ENCODE measurements around the gene PRXL2A.
"Not testable (repeated sequence)": the region's sequence is repeated elsewhere in the genome, so short reads cannot be mapped to it uniquely, and the experiment has no call there.

PRXL2A gene

DNA sequence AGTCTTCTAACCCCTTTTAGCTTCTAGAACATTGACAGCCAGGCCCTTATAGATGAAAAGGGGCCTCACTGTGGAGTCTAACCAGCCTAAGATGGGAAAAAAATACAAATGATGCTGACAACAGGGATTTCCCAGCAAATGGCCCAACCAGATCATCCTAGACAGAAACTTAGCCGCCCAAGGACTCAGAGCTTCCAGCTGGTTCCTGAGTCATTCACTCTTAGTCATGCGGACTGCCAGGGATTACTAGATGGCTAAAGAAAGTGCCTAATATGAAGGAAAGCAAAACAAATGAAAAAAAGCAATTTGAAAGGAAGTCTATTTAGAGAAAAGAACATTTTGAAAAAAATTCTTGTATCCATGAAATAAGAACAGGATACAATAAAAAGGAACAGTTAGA is 69.5 kb downstream of the PRXL2A start:
- DNase-seq: no peak

DNA sequence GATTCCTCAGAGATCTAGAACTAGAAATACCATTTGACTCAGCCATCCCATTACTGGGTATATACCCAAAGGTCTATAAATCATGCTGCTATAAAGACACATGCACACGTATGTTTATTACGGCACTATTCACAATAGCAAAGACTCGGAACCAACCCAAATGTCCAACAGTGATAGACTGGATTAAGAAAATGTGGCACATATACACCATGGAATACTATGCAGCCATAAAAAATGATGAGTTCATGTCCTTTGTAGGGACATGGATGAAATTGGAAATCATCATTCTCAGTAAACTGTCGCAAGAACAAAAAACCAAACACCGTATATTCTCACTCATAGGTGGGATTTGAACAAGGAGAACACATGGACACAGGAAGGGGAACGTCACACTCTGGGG is 72.0 kb downstream of the PRXL2A start:
- not testable (repeated sequence) for DNase-seq

DNA sequence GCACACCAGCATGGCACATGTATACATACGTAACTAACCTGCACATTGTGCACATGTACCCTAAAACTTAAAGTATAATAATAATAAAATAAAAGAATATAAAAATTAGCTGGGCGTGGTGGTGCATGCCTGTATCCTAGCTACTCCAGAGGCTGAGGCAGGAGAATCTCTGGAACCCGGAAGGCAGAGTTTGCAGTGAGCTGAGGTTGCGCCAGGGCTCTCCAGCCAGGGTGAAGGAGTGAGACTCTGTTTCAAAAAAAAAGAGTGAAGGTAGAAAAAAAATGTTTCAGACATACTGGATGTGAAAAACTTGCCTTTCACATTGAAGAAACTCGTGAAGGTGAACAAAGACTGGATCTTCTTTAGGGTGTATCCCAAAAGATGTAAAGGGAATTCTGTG is 72.5 kb downstream of the PRXL2A start:
- DNase-seq: no peak

DNA sequence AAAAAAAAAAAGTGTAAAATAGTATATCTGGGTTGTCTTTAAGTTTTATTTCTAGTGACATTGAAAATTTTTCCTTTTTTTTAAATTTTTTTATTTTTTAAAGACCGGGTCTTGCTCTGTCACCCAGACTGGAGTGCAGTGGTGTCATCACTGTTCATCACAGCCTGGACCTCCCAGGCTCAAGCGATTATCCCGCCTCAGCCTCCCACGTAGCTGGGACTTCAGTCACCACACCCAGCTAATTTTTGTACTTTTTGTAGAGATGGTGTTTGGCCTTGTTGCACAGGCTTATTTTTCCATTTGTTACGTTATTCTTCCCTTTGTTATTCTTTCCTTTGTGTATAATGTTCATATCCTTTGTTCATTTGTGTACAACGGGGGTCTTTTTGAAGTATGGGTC is 75.9 kb downstream of the PRXL2A start:
- DNase-seq: no peak

DNA sequence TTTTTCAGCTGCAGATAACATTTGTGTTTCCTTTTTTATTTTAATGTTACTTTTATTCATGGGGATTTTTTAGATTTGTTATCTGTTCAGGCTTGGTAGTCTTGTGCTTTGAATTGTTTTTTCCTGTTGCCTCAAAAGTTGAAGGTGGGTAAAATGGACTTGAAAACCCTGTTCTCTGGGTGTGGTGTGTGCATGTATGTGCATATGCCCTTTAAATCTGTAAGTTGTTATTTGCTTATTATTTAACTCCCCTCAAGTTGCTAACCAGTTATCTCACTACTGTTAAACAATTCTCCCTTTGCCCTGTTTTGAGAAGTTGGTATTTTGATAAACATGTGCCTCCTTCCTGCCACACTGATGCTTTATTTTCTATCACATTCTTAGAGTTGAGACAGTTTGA is 76.3 kb downstream of the PRXL2A start:
- DNase-seq: no peak

DNA sequence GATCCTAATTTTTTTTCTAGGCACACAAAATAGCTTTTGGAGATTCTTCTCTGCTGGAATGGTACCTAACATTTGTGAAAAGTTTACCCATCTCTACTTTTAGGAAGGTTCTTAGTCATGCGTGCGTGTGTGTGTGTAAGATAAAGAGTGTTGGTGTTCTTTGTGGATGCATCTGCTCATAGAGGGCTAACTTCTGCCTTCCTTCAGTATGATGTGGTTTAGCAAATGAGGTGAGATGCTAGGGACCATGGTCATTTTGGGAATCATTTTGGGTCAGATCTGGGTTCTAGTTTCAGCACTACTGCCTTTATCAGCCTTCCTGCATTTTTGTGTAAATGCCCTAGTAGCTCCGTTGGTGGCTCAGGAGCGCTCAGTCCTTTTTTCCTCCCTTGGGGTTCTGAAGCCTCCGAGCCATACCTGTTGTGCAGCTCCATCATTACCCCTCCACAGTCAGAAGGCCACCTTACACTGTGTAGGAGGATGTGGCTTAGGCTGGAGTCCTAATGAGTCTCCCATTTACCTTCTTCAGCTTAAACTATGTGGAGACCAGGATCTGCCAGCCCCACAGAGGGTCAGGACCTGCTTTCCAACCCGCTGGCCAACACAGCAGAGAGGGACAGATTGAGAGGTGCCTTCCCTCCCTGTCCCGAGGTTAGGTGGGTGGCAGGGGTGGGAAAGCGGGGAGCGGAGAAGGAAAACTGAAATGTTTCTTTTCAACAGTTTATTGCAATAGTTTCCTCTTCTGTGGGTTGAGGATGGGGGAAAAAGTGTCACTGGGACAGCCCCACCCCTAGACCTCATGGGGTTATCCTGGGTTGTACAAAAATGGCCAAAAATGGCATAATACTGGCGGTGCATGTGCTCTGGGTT is 77.0 kb downstream of the PRXL2A start:
- DNase-seq: no peak

DNA sequence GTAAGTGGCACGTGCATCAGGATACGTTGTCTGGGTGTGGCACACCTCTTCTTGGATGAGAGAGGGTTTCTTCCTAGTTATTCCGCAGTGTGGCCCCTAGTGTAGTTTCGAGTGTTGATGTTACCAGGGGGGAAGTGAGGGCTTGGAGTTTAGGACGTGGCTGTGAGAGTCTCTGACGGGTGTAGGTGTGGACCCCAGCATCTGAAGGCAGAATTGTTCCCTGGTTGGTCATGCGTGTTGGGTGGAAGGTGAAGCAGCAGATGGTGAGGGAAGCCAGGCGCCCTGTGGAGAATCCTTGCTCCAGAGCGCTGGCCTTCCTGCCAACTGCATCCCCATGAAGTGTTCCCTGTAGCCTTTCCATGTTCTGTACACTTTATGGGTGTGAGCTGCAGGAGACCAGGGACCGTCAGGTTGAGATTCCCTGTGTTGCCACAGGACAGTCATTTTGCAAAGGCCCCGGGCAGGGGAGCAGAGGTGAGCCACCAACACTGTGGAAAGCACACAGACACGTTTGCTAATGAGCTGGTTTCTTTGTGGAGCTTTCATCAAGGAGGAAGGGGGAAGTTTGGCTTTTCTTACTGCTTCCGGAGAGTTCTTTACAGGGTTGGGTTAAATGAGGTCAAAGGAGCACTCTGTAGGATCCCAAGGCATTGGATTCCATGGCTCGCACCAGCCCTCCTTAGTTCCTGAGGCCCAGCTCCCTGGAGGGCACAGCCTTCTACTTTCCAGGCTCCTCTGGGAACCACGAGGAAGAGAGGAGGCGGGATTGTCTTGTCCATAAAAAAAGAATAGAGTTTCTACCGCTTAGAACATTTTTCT is 77.8 kb downstream of the PRXL2A start:
- DNase-seq: no peak
